G401 (cell line): ENCODE measurements around the gene HS6ST3. TPM values are rescaled to one million over a fixed set of nuclear protein-coding genes. Genes with fewer than 3 reads are reported as not detected.
"Not testable (repeated sequence)": the region's sequence is repeated elsewhere in the genome, so short reads cannot be mapped to it uniquely, and the experiment has no call there.

Experiments used
- DNase-seq: peaks from one replicate; pipeline ENCODE4 v3.0.0-alpha.2; 2015; ENCODE audit warnings: low spot score
- in situ Hi-C: cut with HindIII; loops from 2 replicates; pipeline ENCODE4 v1.10.0; 2016; ENCODE audit warnings: low sequenced_read_pairs, mixed read lengths
- total RNA-seq: library from RNA; depleted of rRNA; stranded (reverse); fragments of >200 nt; shearing (Covaris generic); gene quantifications from 2 replicates; pipeline ENCODE4 v1.2.3, GENCODE V29; 2014

The HS6ST3 gene
- total RNA-seq, 1 experiment from 2014 or later = not detected

- in situ Hi-C loops = no loop called here
- DNase-seq = no peak
These were observed 653.6 kb downstream of the HS6ST3 start for GRCh38 chr13:96743296-96744089.

GRCh38 chr13:96744367-96745331 lies 654.7 kb downstream of the HS6ST3 start:
- DNase-seq = no peak
- in situ Hi-C loops = no loop called here

GRCh38 chr13:96746886-96747285 lies 657.0 kb downstream of the HS6ST3 start:
- no peak for DNase-seq
- in situ Hi-C loops = no loop called here

- in situ Hi-C loops = no loop called here
- DNase-seq = no peak
These were observed 659.9 kb downstream of the HS6ST3 start for GRCh38 chr13:96749825-96750224.

GRCh38 chr13:96751089-96751488 lies 661.2 kb downstream of the HS6ST3 start:
- in situ Hi-C loops = no loop called here
- no peak for DNase-seq

GRCh38 chr13:96762876-96763275 lies 673.0 kb downstream of the HS6ST3 start:
- DNase-seq = no peak
- in situ Hi-C loops = no loop called here

GRCh38 chr13:96766306-96766705 lies 676.4 kb downstream of the HS6ST3 start:
- in situ Hi-C loops = no loop called here
- no peak for DNase-seq

GRCh38 chr13:96768524-96768923 lies 678.6 kb downstream of the HS6ST3 start:
- in situ Hi-C loops = no loop called here
- no peak for DNase-seq

- no peak for DNase-seq
These were observed 680.0 kb downstream of the HS6ST3 start for GRCh38 chr13:96769874-96770273.

GRCh38 chr13:96771486-96772367 lies 681.8 kb downstream of the HS6ST3 start:
- in situ Hi-C loops = no loop called here
- DNase-seq = no peak

More at GRCh38 chr13:96769874-96770273, 680.0 kb downstream of the HS6ST3 start:
- in situ Hi-C loops = no loop called here

- DNase-seq = no peak
- in situ Hi-C loops = no loop called here
These were observed 682.5 kb downstream of the HS6ST3 start for GRCh38 chr13:96772426-96772825.

- in situ Hi-C loops, DNase-seq: not testable (repeated sequence)
These were observed 688.4 kb downstream of the HS6ST3 start for GRCh38 chr13:96778302-96778701.

GRCh38 chr13:96779691-96780090 lies 689.8 kb downstream of the HS6ST3 start:
- in situ Hi-C loops = no loop called here

GRCh38 chr13:96780105-96780504 lies 690.2 kb downstream of the HS6ST3 start:
- no peak for DNase-seq
- in situ Hi-C loops = no loop called here

More at GRCh38 chr13:96779691-96780090, 689.8 kb downstream of the HS6ST3 start:
- DNase-seq = no peak

- in situ Hi-C loops = no loop called here
- DNase-seq = peak; percentile 29
These were observed 691.2 kb downstream of the HS6ST3 start for GRCh38 chr13:96781141-96781540.

GRCh38 chr13:96782186-96782585 lies 692.3 kb downstream of the HS6ST3 start:
- in situ Hi-C loops = no loop called here
- DNase-seq = no peak

- DNase-seq = no peak
- in situ Hi-C loops = no loop called here
These were observed 693.1 kb downstream of the HS6ST3 start for GRCh38 chr13:96783057-96783456.

GRCh38 chr13:96783511-96783910 lies 693.6 kb downstream of the HS6ST3 start:
- no peak for DNase-seq
- in situ Hi-C loops = no loop called here

- in situ Hi-C loops = no loop called here
- no peak for DNase-seq
These were observed 696.1 kb downstream of the HS6ST3 start for GRCh38 chr13:96785986-96786385.
